ENCODE results near the gene UNC45B.
"Not testable (repeated sequence)": the region's sequence is repeated elsewhere in the genome, so short reads cannot be mapped to it uniquely, and the experiment has no call there.

The UNC45B gene

DNA sequence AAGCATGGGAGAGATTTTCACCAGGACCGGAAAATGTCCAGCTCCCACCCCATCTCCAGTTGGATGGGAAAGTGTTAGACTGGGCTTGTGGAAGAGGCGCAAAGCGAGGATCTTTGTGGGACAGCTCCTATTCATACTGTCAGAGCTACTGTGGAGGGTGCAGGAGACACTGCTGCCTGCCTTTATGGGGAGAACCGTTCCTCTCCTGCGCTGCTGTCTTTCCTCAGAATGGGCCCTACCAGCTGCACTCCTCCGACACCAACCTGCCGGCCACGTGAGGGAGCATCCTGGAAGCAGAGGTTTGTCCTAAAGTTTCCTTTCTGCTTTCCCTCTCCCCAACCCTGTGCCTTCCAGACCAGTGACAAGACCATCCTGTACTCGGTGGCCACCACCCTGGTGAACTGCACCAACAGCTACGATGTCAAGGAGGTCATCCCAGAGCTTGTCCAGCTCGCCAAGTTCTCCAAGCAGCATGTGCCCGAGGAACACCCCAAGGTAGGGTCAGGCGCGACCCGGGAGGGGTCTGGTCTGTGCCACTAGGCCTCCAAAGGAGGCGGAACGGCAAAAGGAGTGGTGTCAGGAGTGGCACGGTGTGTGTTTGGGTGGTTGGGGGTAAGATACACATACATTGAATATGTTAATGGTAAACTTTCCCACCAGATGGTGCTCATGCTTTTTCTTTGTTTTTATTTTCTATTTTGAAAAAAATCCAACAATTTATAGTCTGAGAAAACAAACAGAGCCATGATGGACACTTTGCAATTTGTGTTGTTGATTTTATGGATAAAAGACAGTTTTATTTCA, 23.6 kb downstream of the UNC45B start:
- DNase-seq, result no peak

DNA sequence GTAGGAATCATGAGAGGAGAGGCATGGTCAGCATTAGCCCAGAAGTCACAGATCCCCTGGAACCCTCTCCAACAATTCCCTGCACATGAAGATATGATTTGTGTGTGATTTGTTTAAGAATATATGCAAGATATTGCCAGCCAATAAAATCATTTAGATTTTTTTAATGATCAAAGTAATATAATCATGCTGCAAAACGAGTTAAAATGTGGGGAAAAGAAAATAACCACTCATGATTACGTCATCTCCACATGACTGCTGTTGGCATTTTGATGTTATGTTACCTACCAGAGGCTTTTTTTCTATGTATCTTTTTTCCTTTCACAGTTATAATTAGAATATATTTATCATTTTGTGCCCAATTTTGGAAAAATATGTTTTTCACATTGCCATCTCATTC, 24.2 kb downstream of the UNC45B start:
- no peak for DNase-seq

DNA sequence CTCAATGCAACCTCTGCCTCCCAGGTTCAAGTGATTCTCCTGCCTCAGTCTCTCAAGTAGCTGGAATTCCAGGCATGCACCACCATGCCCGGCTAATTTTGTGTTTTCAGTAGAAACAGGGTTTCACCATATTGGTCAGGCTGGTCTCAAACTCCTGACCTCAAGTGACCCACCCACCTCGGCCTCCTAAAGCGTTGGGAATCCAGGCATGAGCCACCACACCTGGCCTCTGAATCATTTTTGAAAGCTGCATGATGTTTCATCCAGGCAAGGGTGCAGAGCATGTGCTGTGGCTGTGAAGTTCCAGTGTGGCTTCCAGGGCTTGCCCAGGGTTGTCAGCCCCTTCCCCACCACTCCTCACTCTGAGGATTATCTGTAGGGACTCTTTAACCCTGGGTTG, 24.7 kb downstream of the UNC45B start:
- DNase-seq, result not testable (repeated sequence)

DNA sequence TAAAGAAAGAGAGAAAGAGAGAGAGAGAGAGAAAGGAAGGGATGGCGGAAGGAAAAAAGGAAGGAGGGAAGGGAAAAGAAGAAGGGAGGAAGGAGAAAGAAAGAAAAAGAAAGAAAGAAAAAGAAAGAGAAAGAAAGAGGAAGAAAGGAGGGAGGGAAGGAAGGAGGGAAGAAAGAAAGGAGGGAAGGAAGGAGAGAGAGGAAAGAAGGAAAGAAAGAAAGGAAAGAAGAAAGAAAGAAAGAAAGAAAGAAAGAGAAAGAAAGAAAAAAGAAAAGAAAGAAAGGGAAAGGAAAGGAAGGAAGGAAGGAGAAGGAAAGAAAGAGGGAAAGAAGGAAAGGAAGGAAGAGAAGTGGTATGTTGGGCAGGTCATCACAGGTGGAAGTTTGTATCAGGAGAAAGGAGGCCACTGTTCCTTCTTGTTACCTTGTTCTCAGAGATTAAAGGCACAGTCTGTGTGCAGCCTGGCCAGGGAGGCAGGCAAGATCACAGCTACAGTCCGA, 27.3 kb downstream of the UNC45B start:
- DNase-seq, result no peak

DNA sequence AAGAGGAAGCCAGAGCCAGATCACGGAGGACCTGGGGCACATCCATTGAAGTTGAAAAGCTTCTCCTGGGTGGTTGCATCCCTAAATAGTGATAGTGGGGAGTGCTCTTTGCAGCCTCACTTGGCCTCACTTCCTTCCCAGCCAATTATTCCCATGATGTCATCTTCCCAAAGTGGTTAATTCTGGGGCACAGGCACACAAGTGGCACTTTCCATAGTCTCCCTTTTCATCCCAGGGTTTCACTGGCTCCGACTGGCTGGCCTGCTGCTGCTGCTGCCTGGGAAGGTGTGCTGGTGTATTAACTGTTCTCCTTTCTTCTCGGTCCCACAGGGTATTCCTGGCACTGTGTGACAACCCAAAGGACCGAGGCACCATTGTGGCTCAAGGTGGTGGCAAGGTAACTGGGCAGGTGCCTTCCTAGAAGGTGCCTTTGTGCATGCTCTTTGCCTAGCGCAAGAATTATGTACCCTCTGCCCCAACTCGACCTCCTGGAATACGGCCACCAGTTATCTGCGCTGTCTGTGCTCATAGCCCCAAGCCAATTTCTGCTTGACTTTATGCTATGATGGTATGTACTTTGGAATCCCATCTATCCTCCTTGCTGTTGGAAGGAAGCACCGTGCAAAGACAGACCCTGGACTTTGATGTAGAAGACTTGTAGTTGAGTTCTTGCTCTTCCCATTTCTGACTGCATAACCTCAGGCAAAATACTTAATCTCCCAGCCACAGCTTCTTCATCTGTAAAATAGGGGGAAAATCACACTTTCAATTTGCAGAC, 28.2 kb downstream of the UNC45B start:
- DNase-seq, result no peak

DNA sequence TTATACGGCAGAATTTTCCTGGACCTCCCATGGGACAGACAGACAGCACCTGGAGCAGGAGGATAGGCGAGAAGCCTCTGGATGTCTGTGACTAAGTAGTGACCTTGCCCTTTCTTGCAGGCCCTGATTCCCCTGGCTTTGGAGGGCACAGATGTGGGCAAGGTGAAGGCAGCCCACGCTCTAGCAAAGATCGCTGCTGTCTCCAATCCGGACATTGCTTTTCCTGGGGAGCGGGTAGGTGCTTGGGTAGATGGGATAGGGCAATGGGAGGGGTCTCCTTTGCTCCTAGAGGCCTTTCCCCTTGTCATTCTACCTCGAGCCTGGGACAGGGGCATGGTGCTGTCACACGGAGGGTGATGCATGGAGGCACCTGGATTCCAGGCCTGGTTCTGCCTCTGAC, 29.3 kb downstream of the UNC45B start:
- no peak for DNase-seq

DNA sequence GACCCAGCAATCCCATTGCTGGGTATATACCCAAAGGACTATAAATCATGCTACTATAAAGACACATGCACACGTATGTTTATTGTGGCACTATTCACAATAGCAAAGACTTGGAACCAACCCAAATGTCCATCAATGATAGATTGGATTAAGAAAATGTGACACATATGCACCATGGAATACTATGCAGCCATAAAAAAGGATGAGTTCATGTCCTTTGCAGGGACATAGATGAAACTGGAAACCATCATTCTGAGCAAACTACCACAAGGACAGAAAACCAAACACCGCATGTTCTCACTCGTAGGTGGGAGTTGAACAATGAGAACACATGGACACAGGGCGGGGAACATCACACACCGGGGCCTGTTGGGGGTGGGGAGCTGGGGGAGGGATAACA, 31.8 kb downstream of the UNC45B start:
- DNase-seq, result not testable (repeated sequence)

DNA sequence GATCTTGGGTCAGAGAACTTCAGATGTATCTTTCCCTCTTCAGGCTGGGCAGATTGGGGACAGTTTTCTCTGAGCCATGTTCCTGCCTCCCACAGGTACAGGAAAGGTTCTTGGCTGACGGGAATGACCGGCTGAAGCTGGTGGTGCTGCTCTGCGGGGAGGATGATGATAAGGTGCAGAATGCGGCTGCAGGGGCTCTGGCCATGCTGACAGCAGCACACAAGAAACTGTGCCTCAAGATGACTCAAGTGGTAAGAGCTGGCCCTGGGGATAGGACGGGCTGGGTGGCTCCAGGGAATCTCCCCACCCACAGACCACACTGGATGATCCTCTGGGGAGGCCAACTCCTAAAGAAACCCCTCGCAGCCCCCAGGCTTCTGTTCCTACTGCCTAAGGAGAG, 35.7 kb downstream of the UNC45B start:
- DNase-seq, result no peak

DNA sequence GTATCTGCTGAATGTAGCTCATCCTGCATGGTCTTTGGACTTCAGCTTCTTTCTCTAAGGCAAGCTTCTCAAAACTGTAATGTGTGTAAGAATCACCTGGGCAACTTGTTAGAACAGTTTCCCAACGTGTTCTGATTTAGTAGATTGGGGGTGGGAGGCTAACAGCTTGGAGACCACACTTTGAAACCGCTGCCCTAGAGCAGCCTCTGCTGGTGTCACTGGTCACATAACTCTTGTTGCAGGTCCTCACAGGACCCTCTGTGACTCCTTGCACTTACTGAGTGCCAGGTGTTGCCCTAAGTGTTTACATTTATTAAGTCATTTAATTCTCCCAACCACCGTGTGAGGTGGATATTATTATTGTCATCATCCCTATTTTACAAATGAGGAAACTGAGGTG, 36.7 kb downstream of the UNC45B start:
- DNase-seq, result no peak

DNA sequence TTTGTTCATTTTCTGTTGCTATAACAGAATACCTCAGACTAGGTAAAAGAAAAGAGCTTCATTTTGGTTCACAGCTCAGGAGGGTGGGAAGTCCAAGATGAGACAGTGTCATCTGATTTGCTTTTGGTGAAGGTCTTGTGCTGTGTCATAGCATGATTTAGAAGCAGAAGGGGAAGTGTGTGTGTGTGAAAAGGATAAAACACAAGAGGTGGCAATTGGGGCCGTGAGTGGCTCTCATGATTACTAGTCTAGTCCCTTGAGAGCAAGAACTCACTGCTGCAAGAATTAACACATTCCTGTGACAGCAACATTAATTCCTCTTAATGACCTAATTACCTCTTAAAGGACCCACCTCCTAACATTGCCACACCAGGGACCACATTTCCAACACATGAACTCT, 38.2 kb downstream of the UNC45B start:
- no peak for DNase-seq

DNA sequence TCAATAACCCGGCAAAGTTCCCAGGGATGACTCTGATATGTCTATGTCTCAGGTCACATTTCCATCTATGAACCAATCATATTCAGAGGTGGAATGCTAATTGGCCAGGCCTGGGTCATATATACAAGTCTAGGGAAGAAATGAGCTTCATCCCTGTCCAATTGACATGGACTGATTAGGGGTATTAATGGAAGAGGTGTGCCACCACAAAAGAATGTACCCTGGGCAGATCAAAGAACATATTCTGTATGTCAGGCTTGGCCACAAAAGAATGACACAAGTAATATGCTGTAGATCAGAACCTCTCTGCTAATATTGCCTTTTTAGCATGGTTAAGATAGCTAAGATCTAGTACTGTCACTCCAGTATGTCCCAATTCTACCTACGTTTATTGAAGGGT, 39.9 kb downstream of the UNC45B start:
- DNase-seq, result no peak

DNA sequence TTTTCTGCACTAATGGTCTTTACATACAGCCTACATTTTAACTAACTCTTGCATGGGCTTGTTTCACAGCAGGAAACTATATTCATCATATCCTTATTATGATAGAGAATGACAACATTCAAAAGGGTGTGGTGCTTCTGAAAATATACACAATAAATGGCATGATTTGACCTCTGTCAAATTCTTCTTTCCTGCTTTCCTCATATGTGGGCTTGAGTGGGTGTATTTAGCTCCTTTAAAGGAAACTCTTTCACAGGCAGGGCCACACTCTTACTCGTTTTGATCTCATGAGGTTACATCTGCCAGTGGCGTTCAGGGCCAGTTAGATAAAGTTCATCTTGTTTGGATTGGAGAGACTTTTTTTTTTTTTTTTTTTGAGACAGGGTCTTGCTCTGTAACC, 40.5 kb downstream of the UNC45B start:
- no peak for DNase-seq

DNA sequence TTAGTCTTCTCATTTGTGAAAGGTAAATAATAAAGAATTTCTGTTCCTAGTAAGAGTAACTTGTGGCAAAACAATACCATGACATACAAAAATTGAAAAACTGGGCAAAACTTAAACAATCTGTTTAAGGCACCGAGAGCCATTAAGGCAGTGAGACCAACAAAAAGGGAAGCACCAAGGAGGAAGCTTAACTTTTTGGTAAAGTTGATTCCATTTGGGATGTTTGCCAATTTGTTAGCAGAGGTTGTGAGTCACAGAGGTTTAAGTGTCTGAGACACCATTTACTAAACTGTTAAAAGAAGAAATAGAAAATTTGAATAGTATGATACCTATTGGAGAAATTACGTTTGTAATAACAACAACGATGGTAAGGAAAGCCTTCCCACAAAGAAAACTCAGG, 41.7 kb downstream of the UNC45B start:
- DNase-seq, result no peak

DNA sequence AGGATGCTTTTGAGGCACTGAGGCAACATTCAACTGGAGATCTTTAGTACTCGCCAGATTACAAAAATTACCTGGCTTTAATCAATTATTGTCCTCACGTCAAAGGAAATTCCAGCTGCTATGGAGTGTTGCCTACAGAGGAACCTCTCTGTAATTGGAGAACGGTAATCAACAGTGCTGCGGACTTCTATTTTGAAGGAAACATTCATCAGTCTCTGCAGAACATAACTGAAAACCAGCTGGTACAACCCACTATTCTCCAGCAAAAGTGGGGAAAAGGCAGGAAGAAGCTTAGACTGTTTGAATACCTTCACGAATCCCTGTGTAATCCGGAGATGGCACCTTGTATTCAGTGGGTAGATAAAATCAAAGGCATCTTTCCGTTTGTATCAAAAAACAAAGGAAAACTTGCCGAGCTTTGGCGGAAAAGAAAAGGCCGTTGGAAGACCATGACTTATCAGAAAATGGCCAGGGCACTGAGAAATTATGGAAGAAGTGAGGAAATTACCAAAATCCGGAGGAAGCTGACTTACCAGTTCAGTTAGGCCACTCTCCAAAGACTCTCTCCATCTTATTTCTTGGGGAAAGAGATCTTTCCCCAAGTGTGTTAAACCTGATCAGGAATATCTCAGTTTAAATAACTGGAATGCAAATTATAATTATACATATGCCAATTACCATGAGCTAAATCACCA, 43.5 kb downstream of the UNC45B start:
- DNase-seq, result no peak

DNA sequence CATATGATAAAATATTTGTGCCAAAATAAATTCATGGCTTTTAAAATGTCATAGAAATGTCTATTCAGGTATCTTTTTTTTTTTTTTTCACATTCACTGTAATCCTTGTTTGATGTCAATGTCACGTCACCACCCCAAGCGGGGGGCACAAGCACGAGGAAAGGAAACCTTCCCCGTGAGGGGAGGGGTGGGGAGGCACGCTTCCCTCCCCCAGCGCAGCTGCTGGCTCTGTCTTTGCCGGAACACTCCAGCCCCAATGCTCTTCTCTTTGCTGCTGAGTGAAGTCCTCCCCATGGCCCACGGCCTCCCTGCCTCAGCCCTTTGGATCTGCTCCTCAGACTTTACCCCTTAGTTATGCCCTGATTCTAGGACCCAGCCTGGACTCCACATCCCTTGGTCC, 45.1 kb downstream of the UNC45B start:
- DNase-seq, result no peak

DNA sequence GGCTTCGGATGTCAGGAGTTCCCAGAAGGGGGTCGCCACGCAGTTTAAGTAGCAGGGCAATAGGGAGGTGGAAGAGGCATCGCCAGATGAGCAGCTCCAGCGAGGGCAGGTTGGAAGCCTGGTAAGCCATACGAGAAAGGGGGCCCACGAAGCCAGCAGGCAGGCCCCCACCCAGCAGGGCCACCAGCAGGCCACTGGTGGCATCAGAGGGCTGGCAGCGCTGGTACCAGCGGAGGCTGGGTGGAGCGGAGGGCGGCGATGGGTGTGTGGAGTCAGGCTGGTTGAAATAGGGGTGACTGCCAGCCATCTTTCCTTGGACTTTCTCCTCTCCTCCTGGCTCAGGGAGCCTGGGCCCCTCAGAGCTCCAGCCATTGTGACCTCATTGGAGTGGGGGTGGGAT, 46.4 kb downstream of the UNC45B start, which contains the start of gene SLC35G3:
Gene SLC35G3 (minus strand): TSS at position 393 of the 400 bp plus-strand sequence. CDS start 86 bp downstream, at position 307.
- not testable (repeated sequence) for DNase-seq

DNA sequence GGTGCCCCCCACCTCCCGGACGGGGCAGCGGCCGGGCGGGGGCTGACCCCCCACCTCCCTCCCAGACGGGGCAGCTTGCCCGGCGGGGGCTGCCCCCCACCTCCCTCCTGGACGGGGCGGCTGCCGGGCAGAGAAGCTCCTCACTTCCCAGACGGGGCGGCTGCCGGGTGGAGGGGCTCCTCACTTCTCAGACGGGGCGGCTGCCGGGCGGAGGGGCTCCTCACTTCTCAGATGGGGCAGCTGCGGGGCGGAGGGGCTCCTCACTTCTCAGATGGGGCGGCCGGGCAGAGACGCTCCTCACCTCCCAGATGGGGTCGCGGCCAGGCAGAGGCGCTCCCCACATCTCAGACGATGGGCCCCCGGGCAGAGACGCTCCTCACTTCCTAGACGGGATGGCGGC, 47.4 kb downstream of the UNC45B start:
- DNase-seq, result not testable (repeated sequence)

DNA sequence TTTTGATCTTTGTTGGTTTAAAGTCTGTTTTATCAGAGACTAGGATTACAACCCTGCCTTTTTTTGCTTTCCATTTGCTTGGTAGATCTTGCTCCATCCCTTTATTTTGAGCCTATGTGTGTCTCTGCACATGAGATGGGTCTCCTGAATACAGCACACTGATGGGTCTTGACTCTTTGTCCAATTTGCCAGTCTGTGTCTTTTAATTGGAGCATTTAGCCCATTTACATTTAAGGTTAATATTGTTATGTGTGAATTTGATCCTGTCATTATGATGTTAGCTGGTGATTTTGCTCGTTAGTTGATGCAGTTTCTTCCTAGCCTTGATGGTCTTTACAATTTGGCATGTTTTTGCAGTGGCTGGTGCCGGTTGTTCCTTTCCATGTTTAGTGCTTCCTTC, 55.0 kb downstream of the UNC45B start:
- not testable (repeated sequence) for DNase-seq

DNA sequence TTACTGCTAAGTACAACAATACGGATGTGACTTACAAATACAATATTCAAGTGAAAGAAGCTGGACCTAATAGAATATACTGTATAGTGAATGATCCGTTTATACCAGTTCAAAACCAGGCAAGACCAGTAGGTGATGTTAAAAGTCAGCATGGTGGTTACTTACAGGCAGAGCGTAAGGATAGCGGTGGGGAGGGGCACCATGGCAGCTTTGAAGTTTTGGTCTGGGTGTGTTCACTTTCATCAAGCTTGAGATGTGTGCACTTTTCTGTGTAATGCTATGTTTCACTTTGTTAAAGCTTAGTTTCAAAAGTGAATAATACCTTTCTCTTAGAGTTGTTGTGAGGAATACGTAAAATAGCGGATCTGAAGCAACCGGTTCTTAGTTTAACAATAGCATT, 63.1 kb downstream of the UNC45B start:
- no peak for DNase-seq

DNA sequence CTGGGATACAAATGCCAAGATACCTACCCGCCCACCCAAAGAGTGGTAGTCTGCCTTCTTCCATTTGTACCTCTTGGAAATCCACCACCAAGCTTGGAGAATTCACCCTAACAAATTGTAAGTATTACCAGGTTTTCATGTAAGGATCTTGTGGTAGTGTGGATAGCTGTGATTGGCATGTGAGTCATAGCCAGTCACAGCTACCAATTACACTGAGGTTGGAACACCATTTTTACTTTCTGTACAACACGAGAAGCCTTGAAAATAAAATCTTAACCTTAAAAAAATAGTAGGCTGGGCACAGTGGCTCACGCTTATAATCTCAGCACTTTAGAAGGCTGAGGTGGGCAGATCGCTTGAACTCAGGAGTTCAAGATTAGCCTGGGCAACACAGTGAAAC, 65.1 kb downstream of the UNC45B start:
- no peak for DNase-seq

DNA sequence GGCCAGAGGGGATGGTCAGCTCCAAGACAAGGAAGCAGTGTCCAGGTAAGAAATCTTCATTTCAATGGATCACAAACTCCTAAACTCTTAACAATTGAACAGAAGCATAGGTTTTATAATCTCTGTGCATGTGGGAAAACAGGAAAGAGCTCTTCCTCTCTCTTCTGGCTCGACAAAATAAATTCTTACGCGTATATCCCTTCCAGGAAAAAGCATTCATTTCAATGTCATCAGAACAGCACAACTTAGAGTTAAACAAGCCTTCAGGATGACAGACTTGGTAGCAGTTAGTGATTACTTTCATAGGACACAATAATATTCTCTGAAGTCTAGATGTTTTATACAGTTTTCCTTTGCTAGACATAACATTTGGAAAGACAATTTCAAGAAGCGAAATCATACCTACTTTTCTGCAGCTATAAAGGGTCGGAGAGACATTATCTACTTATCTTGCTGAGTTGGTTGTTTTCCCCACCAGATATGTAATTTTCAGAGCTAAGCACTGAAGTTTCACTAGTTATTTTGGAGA, 65.9 kb downstream of the UNC45B start:
- DNase-seq, result no peak

DNA sequence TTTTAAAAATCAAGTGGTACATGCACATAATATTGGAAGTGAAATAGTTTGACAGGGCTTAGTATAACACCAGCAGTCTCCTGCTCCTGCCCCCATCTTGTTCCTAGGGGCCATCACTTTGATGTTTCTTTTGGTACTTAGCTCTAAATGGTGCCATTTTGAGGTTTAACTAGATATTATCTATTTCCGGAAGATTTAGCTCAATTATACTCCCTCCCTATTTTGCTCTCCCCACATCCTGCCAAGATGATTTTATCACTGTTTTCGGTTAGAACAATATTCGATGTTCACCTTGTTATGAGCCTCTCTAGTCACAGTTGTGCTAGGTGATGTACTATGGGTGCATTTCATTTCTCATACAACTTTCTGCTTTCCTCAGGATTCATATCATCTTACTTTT, 66.6 kb downstream of the UNC45B start:
- no peak for DNase-seq

DNA sequence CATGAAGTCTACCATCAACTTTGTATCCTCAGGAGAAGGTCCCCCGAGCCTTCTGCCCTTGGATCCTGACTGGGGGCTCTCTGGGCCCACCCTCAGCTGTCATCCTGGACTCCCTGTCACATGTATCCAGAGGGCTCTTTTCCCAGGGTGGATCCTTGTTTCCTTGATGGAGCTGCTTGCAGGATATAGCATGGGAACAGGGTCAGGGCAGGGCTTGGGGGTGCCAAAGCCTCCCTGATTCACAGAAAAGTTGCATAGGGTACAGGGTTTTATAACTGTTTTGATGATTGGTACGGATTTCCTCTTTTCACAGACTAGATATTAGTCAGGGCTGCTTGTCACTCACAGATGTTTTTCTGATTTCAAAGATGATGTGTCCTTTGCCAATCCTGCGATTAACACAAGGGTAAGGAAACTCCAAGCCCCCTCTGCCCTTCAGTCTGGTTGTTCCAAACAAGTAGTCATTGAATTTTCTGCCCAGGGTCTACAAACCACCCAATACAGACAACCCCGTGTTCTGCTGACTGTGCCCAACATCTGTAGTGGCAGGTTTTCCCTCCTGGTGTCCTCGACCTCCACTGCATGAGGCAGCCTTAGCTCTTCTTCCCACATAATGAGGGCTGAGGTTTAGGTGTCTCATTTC, 67.1 kb downstream of the UNC45B start:
- DNase-seq, result no peak
